Upper lobe of right lung (tissue), 1 donor: Measurements from ENCODE around the gene ROR1. TPM values are rescaled to one million over a fixed set of nuclear protein-coding genes. Genes with fewer than 3 reads are reported as not detected.

Experiments used
- ATAC-seq: fragments of 200-7000 bp; cut with Tn5 transposase; one replicate; pipeline ENCODE4 v1.9.1; 2020; ENCODE audit warnings: mild to moderate bottlenecking, moderate library complexity
- DNase-seq: peaks from one replicate; pipeline ENCODE4 v3.0.0-alpha.2; 2020
- H3K27ac ChIP-seq: fragments of 200-600 bp; one replicate; pipeline ENCODE4 v1.8.0; 2022
- H3K27me3 ChIP-seq: fragments of 200-600 bp; one replicate; pipeline ENCODE4 v1.8.0; 2022; ENCODE audit warnings: mild to moderate bottlenecking
- H3K36me3 ChIP-seq: fragments of 200-600 bp; one replicate; pipeline ENCODE4 v1.8.0; 2022
- H3K4me1 ChIP-seq: fragments of 200-600 bp; one replicate; pipeline ENCODE4 v1.8.0; 2022
- H3K4me3 ChIP-seq: fragments of 200-600 bp; one replicate; pipeline ENCODE4 v1.8.0; 2022; ENCODE audit warnings: mild to moderate bottlenecking
- H3K9me3 ChIP-seq: fragments of 200-600 bp; one replicate; pipeline ENCODE4 v1.8.0; 2022
- intact Hi-C: fragments of 100-400 bp; cut with DNase I; formaldehyde crosslinking; loops from one replicate; pipeline ENCODE4 v1.11.0; 2022
- total RNA-seq: library from RNA; stranded (reverse); fragmentation: NEBNext Ultra II Directional; extraction: Animal tissue kit (Norgen Biotek cat#: 25700); gene quantifications from one replicate; pipeline ENCODE4 v1.2.1, GENCODE V29; 2021
- TF ChIP-seq, protein P1 (sequence below): fragments of 200-600 bp; IDR thresholded peaks from one replicate; pipeline ENCODE4 v1.8.0; 2022; ENCODE audit warnings: antibody characterized with exemption
- donor health status: DM: no; HTN: yes; CAD: no; lungs with severe emphysema.

ROR1 gene
- total RNA-seq, 1 donor from 2014 or later: 21.4 TPM

DNA sequence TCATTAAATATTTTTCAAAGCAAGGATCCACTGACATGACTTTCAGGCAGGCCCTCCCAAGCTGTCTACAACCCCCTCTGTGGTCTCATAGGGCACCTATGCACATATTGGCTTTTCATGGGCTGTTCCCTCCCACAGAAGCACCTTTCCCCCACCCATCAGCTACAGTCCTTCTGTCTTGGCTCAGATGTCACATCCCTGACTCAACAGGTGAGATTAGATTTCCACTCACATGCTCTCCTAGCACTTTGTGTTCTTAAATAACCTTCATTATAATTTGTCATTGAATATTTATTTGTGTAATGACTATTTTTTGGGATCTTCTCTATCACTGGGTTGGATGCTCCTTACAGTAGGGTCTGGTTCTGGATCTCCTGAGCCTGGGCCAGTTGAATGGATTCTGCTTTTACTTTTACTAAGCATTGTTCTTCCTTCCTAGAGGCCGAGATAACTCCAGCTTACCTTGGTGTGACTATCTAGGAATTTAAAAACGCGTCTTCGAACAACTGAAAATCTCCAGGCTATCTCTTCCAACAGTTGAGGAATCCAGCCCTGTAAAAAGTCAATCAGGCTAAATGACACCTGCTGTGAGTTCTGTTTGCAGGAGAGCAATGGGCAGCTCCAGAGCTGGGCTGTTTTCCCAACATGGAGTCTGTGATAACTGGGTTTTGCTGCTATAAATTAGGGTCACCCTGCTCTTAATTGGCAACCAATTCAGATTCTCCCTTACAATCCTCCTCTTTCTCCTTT lies 16.2 kb downstream of the ROR1 start:
- Histone ChIP-seq H3K9me3 (no peaks in the 10 kb centered on the region), H3K36me3 (no peaks in the 10 kb centered on the region), H3K27me3 (no peaks in the 10 kb centered on the region), H3K27ac (no peak overlapping the region), H3K4me3 (no peak overlapping the region), H3K4me1 (peaks cover 10% of the 10 kb centered on the region)
- no peak for DNase-seq
- TF ChIP-seq, protein P1, sequence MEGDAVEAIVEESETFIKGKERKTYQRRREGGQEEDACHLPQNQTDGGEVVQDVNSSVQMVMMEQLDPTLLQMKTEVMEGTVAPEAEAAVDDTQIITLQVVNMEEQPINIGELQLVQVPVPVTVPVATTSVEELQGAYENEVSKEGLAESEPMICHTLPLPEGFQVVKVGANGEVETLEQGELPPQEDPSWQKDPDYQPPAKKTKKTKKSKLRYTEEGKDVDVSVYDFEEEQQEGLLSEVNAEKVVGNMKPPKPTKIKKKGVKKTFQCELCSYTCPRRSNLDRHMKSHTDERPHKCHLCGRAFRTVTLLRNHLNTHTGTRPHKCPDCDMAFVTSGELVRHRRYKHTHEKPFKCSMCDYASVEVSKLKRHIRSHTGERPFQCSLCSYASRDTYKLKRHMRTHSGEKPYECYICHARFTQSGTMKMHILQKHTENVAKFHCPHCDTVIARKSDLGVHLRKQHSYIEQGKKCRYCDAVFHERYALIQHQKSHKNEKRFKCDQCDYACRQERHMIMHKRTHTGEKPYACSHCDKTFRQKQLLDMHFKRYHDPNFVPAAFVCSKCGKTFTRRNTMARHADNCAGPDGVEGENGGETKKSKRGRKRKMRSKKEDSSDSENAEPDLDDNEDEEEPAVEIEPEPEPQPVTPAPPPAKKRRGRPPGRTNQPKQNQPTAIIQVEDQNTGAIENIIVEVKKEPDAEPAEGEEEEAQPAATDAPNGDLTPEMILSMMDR: no peak
- intact Hi-C loops: no loop called here
- ATAC-seq: no peak

DNA sequence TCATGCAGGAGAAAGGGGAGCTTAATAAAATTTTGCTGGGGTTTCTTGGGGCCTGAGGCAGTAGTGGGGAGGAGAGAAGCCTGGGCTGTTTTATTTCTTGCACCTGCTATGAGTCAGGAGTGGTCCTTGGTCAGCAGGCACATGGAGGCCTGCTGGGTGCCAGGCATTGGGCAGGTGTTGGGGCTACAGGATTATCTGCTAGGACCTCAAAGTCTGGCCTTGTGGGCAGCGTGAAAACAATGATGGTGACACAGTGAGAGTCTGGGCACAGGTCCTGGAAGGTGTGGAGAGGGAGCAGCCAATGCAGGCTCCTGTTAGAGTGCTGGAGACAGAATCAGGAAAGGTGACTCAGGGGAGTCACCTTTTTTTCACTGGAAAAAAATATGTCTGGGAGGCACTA lies 17.2 kb downstream of the ROR1 start:
- intact Hi-C loops: no loop called here
- Histone ChIP-seq H3K4me1 (peaks cover 14% of the 10 kb centered on the region), H3K27ac (no peak overlapping the region)

DNA sequence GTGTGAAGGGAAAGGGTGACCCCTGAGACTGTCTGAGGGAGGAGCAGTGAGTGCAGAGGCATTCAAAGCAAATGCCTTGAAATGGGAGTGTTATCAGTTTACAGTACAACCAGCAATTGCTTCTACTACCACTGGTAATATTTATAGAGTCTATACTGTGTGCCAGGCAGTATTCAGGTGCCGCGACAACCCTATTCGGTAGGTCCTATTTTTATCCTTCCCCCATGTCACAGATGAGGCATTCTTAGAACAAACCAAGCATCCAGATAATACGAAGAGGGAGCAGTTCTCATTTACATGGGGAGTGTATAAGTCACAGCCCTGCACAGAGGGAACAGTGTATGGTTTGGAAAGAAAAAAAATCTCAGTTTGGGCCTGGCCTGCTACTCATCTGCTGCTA lies 18.3 kb downstream of the ROR1 start:
- H3K4me1 ChIP-seq: peaks cover 14% of the 10 kb centered on the region
- H3K27me3 ChIP-seq: no peaks in the 10 kb centered on the region

More for the DNA sequence above, 17.2 kb downstream of the ROR1 start:
- TF ChIP-seq, protein P1: no peak
- ATAC-seq (no peak), DNase-seq (no peak)
- no peak overlapping the region for H3K4me3 ChIP-seq
- no peaks in the 10 kb centered on the region for H3K27me3 ChIP-seq
- no peaks in the 10 kb centered on the region for H3K9me3 ChIP-seq
- no peaks in the 10 kb centered on the region for H3K36me3 ChIP-seq

DNA sequence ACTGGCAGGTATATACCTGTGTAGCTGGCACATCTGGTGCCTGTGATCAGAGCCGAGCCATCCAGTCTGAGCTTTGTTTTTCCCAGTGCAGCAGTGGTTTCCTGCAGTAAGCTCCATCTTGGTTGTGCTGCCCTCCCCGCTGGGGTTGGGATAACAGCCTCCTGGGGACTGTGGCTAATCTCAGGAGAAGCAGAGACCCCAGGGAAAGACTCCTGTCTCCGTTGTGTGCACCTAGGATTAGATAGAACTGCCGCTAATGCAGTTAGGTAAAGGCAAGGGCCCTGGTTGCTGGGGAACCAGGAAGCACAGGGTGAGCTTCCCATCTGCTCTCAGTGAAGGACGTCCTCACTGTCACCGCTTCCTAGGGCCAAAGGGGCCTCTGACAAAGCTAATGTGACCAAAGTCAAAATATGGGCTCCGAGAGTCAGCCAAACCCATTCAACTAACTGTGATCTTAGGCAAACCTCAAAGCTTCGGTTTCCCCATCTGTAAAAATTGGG lies 20.0 kb downstream of the ROR1 start:
- Histone ChIP-seq H3K36me3 (no peaks in the 10 kb centered on the region), H3K4me1 (peaks cover 8% of the 10 kb centered on the region), H3K27ac (no peak overlapping the region), H3K4me3 (no peak overlapping the region), H3K9me3 (no peaks in the 10 kb centered on the region), H3K27me3 (no peaks in the 10 kb centered on the region)
- ATAC-seq: no peak
- TF ChIP-seq, protein P1: no peak
- DNase-seq: no peak
- intact Hi-C loops: no loop called here

More for the DNA sequence above, 18.3 kb downstream of the ROR1 start:
- DNase-seq: no peak
- Histone ChIP-seq H3K9me3 (no peaks in the 10 kb centered on the region), H3K27ac (no peak overlapping the region), H3K4me3 (no peak overlapping the region), H3K36me3 (no peaks in the 10 kb centered on the region)
- intact Hi-C loops: no loop called here
- TF ChIP-seq, protein P1: no peak
- no peak for ATAC-seq

DNA sequence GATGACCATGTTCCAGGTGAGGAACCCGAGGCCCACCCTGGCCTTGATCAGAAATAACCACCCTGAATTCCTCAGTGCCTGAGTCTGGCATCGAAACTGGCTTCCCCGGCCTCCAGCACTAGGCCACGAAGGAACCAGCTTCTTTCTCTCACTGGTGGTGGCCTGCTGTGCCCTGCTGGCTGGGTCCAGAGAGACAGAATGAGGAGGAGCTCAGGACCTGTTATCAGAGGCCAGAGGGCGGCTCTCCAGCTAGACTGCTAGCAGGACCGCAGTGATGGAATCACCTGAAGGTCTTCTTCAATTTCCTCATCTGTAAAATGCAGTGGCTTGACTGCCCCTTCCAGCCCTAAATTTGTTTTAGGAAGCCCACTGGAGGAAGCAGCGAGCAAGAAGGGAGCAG lies 20.5 kb downstream of the ROR1 start:
- ATAC-seq: no peak
- Histone ChIP-seq H3K27me3 (no peaks in the 10 kb centered on the region), H3K4me1 (peaks cover 12% of the 10 kb centered on the region), H3K27ac (no peak overlapping the region), H3K36me3 (no peaks in the 10 kb centered on the region), H3K9me3 (no peaks in the 10 kb centered on the region), H3K4me3 (no peak overlapping the region)
- TF ChIP-seq, protein P1: no peak
- DNase-seq: no peak
- intact Hi-C loops: no loop called here
